Pericardium fibroblast (primary cell): ENCODE data around the gene NOS1. TPM values are rescaled to one million over a fixed set of nuclear protein-coding genes. Genes with fewer than 3 reads are reported as not detected.

Experiments
- total RNA-seq: library from RNA; depleted of rRNA; stranded (reverse); fragments of >200 nt; gene quantifications from 2 replicates; pipeline ENCODE4 v1.2.3, GENCODE V29; 2015

Gene NOS1
- not detected in 2 replicates for total RNA-seq

GRCh38 chr12:117361347-117361751 is at the start of gene NOS1:
NOS1 (minus strand) TSS chr12:117361626; CDS start chr12:117331069, 30,557 bp downstream.

DNA sequence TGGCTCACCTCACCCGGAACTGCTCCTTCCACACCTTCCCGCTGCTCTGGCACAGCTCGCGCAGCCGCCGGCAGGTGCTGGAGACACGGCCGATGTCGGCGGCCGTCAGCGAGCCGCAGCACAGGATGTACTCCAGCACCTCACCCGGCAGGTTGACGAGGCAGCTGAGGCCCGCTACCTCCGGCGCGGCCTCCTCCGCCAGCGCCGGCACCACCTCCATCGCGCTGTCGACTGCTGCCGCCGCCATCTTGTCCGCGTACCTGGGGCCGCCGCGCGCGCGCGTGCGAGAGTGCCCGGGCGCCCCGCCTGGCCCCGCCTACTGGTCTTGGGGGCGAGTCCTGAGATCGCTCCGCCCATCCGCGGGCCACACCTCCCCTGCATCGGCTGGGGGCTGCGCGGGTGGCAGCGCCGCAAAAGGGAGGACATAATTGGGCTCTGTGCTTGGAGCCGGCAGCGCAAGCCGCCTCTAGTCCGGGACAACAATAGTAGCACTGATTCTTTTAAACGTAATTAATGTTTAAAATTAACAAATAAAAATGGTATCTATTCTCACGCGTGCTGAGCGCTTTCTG is 171.1 kb downstream of the NOS1 start, which contains the start of gene FBXO21:
FBXO21 (minus strand) TSS at position 261 of the 572 bp plus-strand sequence; CDS start at position 247, 14 bp downstream.

Other genes starting within 250 kb of the NOS1 start
- gene FBXO21, start 171.2 kb downstream of the NOS1 start, total RNA-seq, result 22.1 and 38.7 TPM in 2 replicates